SK-N-SH treated with all-trans-retinoic acid at 6 μM for 48 hours (cell line): ENCODE measurements around the gene MCRIP2.

Source experiments
- CSDC2 ChIP-seq: fragments of 250-450 bp; sonication (Bioruptor Pico); IDR thresholded peaks from 2 replicates; pipeline ENCODE4 v1.5.0; 2020; ENCODE audit warnings: mild to moderate bottlenecking, moderate library complexity
- GLIS3 ChIP-seq: fragments of 250-450 bp; sonication (Bioruptor Pico); IDR thresholded peaks from 2 replicates; pipeline ENCODE4 v1.5.0; 2020; ENCODE audit warnings: mild to moderate bottlenecking, moderate library complexity
- OSR1 ChIP-seq: fragments of 250-450 bp; sonication (Bioruptor Pico); IDR thresholded peaks from 2 replicates; pipeline ENCODE4 v1.8.0; 2022; ENCODE audit warnings: moderate library complexity, mild to moderate bottlenecking, inconsistent platforms
- PATZ1 ChIP-seq: fragments of 250-450 bp; sonication (Bioruptor Pico); IDR thresholded peaks from 2 replicates; pipeline ENCODE4 v1.8.0; 2020; ENCODE audit warnings: mild to moderate bottlenecking, moderate library complexity, borderline replicate concordance
- PPARA ChIP-seq: fragments of 250-450 bp; sonication (Bioruptor Pico); IDR thresholded peaks from 2 replicates; pipeline ENCODE4 v1.5.0; 2020; ENCODE audit warnings: mild to moderate bottlenecking, borderline replicate concordance
- RARB ChIP-seq: fragments of 250-450 bp; sonication (Bioruptor Pico); IDR thresholded peaks from 2 replicates; pipeline ENCODE4 v1.8.0; 2021; ENCODE audit warnings: mild to moderate bottlenecking, moderate library complexity
- SNAI2 ChIP-seq: fragments of 250-450 bp; sonication (Bioruptor Pico); IDR thresholded peaks from 2 replicates; pipeline ENCODE4 v1.5.0; 2020; ENCODE audit warnings: mild to moderate bottlenecking, moderate library complexity
- ZFP30 ChIP-seq: fragments of 450-650 bp; formaldehyde crosslinking; IDR thresholded peaks from 2 replicates; pipeline ENCODE4 v1.5.0; 2022; ENCODE audit warnings: mild to moderate bottlenecking, moderate library complexity
- ZNF565 ChIP-seq: fragments of 450-650 bp; formaldehyde crosslinking; conservative IDR thresholded peaks from 2 replicates; pipeline ENCODE4 v1.5.0; 2020; ENCODE audit warnings: low read depth, mild to moderate bottlenecking, moderate library complexity
- ZNF70 ChIP-seq: fragments of 450-650 bp; formaldehyde crosslinking; IDR thresholded peaks from 2 replicates; pipeline ENCODE4 v1.5.0; 2020; ENCODE audit warnings: mild to moderate bottlenecking, moderate library complexity
- ZNF8 ChIP-seq: fragments of 450-650 bp; formaldehyde crosslinking; IDR thresholded peaks from 2 replicates; pipeline ENCODE4 v1.5.0; 2020; ENCODE audit warnings: mild to moderate bottlenecking, moderate library complexity

- TF ChIP-seq RARB (CRISPR knock-in tag) (no peak), ZFP30 (CRISPR knock-in tag) (no peak), ZNF8 (CRISPR knock-in tag) (no peak), ZNF565 (CRISPR knock-in tag) (no peak), PATZ1 (CRISPR knock-in tag) (no peak), OSR1 (CRISPR knock-in tag) (no peak), GLIS3 (CRISPR knock-in tag) (no peak), CSDC2 (CRISPR knock-in tag) (no peak), ZNF70 (CRISPR knock-in tag) (no peak), SNAI2 (no peak), PPARA (no peak)
Observed at GRCh38 chr16:646679-647172, 5.1 kb downstream of the MCRIP2 start.
